Calu3 (cell line): Measurements from ENCODE around the gene SF3B2. TPM values are rescaled to one million over a fixed set of nuclear protein-coding genes. Genes with fewer than 3 reads are reported as not detected.
A peak's percentile ranks its signal among the peaks of the same experiment; 100 is the strongest.
"Not testable (repeated sequence)": the region's sequence is repeated elsewhere in the genome, so short reads cannot be mapped to it uniquely, and the experiment has no call there.

Experiments
- BruUV-seq: library from RNA; stranded (reverse); fragments of 400-500 nt; replicated peaks from 2 replicates; lab custom pipeline; 2021; lab: Mats Ljungman, UMichigan
- CTCF ChIA-PET: fragments of 300-600 bp; sonication (Branson Sonifier 250); formaldehyde crosslinking; loops from one replicate; lab custom pipeline; 2022; ENCODE audit warnings: antibody characterized with exemption; lab: Charles Lee
- DNase-seq: peaks from one replicate; pipeline ENCODE4 v3.0.0; 2022
- H3K27ac Mint-ChIP-seq: one replicate; pipeline ENCODE4 v1.8.0; 2022; ENCODE audit warnings: mixed read lengths; ENCODE audit not compliant: unreplicated experiment
- H3K27me3 Mint-ChIP-seq: one replicate; pipeline ENCODE4 v1.8.0; 2022; ENCODE audit warnings: mixed read lengths; ENCODE audit not compliant: unreplicated experiment
- H3K36me3 Mint-ChIP-seq: one replicate; pipeline ENCODE4 v1.8.0; 2022; ENCODE audit warnings: mild to moderate bottlenecking, moderate library complexity, mixed read lengths; ENCODE audit not compliant: insufficient read depth, unreplicated experiment
- H3K4me1 Mint-ChIP-seq: one replicate; pipeline ENCODE4 v1.8.0; 2022; ENCODE audit warnings: mild to moderate bottlenecking, low read depth, mixed read lengths; ENCODE audit not compliant: unreplicated experiment
- H3K4me3 Mint-ChIP-seq: one replicate; pipeline ENCODE4 v1.8.0; 2022; ENCODE audit warnings: mild to moderate bottlenecking, low read depth, moderate library complexity, mixed read lengths; ENCODE audit not compliant: unreplicated experiment
- H3K9me3 Mint-ChIP-seq: one replicate; pipeline ENCODE4 v1.8.0; 2022; ENCODE audit warnings: low read depth, mixed read lengths; ENCODE audit not compliant: unreplicated experiment
- intact Hi-C: fragments of 100-400 bp; cut with micrococcal nuclease; formaldehyde crosslinking; loops from one replicate; pipeline ENCODE4 v1.10.0; 2022; ENCODE audit not compliant: unreplicated experiment
- total RNA-seq: library from RNA; stranded (reverse); gene quantifications from 2 replicates; pipeline ENCODE4 v1.2.3, GENCODE V29; 2022
- TF ChIP-seq, protein P1 (sequence below): fragments of 200-600 bp; IDR thresholded peaks from one replicate; pipeline ENCODE4 v1.8.0; 2022; ENCODE audit warnings: antibody characterized with exemption; ENCODE audit not compliant: unreplicated experiment

Gene SF3B2
- total RNA-seq, 1 experiment from 2014 or later, result 173 TPM

DNA sequence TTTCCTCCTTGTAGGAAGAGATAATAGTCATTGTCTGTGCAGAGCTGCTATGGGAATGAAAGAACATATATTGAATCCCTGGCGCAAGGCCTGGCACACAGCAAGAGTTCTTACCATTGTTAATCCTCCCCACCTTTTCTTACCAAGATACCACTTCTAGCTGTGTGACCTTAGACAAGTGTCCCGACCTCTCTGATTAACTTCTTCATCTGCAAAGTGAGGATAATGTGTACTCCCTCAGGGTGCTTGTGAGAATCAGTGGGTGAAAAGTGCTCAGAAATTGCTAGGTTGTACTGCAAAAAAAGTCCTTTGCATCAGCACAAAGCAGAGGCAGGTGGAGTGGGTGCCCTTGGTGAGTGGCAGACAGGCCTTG is 44.1 kb upstream of the SF3B2 start:
- Mint-ChIP-seq H3K27ac (no peak overlapping the region), H3K36me3 (peaks cover 46% of the 10 kb centered on the region), H3K27me3 (no peaks in the 10 kb centered on the region), H3K9me3 (no peaks in the 10 kb centered on the region), H3K4me3 (no peak overlapping the region), H3K4me1 (peaks cover 5% of the 10 kb centered on the region)
- DNase-seq, result no peak
- intact Hi-C loops, result no loop called here
- no TSS peak for BruUV-seq
- CTCF ChIA-PET, result no interaction called here
- TF ChIP-seq, protein P1, sequence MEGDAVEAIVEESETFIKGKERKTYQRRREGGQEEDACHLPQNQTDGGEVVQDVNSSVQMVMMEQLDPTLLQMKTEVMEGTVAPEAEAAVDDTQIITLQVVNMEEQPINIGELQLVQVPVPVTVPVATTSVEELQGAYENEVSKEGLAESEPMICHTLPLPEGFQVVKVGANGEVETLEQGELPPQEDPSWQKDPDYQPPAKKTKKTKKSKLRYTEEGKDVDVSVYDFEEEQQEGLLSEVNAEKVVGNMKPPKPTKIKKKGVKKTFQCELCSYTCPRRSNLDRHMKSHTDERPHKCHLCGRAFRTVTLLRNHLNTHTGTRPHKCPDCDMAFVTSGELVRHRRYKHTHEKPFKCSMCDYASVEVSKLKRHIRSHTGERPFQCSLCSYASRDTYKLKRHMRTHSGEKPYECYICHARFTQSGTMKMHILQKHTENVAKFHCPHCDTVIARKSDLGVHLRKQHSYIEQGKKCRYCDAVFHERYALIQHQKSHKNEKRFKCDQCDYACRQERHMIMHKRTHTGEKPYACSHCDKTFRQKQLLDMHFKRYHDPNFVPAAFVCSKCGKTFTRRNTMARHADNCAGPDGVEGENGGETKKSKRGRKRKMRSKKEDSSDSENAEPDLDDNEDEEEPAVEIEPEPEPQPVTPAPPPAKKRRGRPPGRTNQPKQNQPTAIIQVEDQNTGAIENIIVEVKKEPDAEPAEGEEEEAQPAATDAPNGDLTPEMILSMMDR, result no peak

DNA sequence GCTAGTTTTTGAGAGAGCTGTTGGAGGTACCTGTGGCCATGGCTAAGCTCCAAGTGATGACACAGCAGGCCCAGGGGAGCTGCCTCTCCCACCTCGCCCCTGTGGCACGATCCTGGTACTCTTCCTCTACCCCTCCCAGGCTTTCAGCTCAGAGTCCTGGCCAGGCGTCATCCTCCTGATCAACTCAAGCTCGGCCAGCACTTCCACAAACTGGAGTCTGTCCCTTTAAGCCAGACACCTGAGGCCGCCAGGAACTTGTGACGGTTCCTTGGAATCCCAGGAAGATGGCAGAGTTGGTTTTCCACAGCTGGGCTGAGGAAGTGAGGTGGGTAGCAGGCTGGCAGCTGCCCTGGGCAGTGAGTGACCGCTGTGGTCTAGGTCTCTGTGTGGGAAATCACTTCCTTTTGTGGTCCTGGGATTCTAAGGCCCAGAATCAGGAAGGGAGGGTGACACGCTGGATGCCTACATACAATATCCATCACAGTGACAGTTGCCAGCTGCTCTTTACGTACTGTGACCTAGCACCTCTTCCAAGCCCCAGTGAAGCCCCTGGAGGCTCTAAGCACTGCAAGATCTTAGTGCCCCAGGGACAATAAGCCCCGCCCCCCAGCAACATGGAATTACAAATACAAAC is 43.6 kb upstream of the SF3B2 start:
- peaks cover 6% of the 10 kb centered on the region for H3K4me1 Mint-ChIP-seq
- peaks cover 41% of the 10 kb centered on the region for H3K36me3 Mint-ChIP-seq
- H3K27ac Mint-ChIP-seq, result no peak overlapping the region
- no TSS peak for BruUV-seq
- TF ChIP-seq, protein P1, result no peak
- intact Hi-C loops, result no loop called here
- CTCF ChIA-PET, result interaction anchor here (0.6 kb wide), 1 partner anchor 462 kb away, joined by 6 read pairs; no protein-coding TSS in a partner anchor
- DNase-seq, result no peak
- H3K9me3 Mint-ChIP-seq, result no peaks in the 10 kb centered on the region
- H3K27me3 Mint-ChIP-seq, result no peaks in the 10 kb centered on the region
- H3K4me3 Mint-ChIP-seq, result no peak overlapping the region

GRCh38 chr11:66010036-66010435 is 42.1 kb upstream of the SF3B2 start:
- intact Hi-C loops, H3K9me3 Mint-ChIP-seq, CTCF ChIA-PET, H3K27me3 Mint-ChIP-seq, H3K27ac Mint-ChIP-seq, DNase-seq, BruUV-seq, H3K4me3 Mint-ChIP-seq: not testable (repeated sequence)
- Mint-ChIP-seq H3K4me1 (peaks cover 17% of the 10 kb centered on the region), H3K36me3 (peaks cover 43% of the 10 kb centered on the region)

DNA sequence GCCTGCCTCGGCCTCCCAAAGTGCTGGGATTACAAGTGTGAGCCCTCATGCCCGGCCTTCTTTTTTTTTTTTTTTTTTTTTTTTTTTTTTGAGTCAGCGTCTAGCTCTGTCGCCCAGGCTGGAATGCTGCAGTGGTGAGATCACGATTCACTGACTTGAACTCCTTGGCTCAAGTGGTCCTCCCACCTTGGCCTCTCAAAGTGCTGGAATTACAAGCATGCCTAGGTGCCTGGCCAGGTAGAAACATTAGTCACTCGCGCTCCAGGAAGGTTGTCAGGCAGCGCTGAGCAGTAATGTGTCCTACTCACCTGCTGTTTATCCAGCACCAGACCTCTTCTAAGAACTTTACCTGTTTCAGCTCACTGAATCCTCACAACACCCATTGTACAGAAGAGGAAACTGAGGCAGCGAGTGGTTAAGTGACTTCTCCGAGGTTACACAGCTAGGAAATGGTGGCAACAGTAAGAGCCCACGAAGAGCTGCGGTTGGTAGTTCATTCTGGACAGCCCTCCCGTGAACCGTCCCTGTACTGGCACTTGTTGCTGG is 40.9 kb upstream of the SF3B2 start:
- DNase-seq, result peak; percentile 87

More for the DNA sequence above, 40.9 kb upstream of the SF3B2 start:
- Mint-ChIP-seq H3K27me3 (no peaks in the 10 kb centered on the region), H3K36me3 (peaks cover 43% of the 10 kb centered on the region), H3K4me3 (peak overlapping the region; percentile 57), H3K4me1 (peaks cover 29% of the 10 kb centered on the region), H3K9me3 (no peaks in the 10 kb centered on the region), H3K27ac (peak overlapping the region; percentile 63)
- CTCF ChIA-PET, result interaction anchor here (0.6 to 1.3 kb wide), 8 partner anchors 9 to 127 kb away, joined by 3 to 10 read pairs (median 4); partner anchors contain the start of genes BANF1, EIF1AD and SF3B2
- no TSS peak for BruUV-seq
- TF ChIP-seq, protein P1, result no peak
- intact Hi-C loops, result loop anchor here (1.0 kb wide), 1 partner anchor 9 kb away; the partner anchor contains the start of genes BANF1 and EIF1AD
